HG03571 (cell line): ENCODE data around the gene AQP12A.

Experiments used
- ATAC-seq: cut with Tn5 transposase; IDR thresholded peaks from one replicate; pipeline ENCODE4 v1.9.1; 2021; ENCODE audit not compliant: unreplicated experiment

Gene AQP12A

GRCh38 chr2:240737958-240738357 lies 46.3 kb downstream of the AQP12A start:
- ATAC-seq = no peak

- ATAC-seq = no peak
Measured at GRCh38 chr2:240739797-240740196, 48.1 kb downstream of the AQP12A start.

GRCh38 chr2:240741091-240741490 lies 49.4 kb downstream of the AQP12A start:
- ATAC-seq = no peak

GRCh38 chr2:240742602-240743095 lies 51.0 kb downstream of the AQP12A start:
- no peak for ATAC-seq

GRCh38 chr2:240745456-240745855 lies 53.8 kb downstream of the AQP12A start:
- ATAC-seq = no peak

- no peak for ATAC-seq
Measured at GRCh38 chr2:240745962-240746361, 54.3 kb downstream of the AQP12A start.

GRCh38 chr2:240746671-240747070 lies 55.0 kb downstream of the AQP12A start:
- ATAC-seq = no peak

- ATAC-seq = no peak
Measured at GRCh38 chr2:240747256-240747655, 55.6 kb downstream of the AQP12A start.
